IPS-18c (cell line): Measurements from ENCODE around the gene TNS3.

Source experiments
- H3K4me3 ChIP-seq: 2 replicates; pipeline ENCODE4 v1.7.0; 2013; ENCODE audit warnings: low read depth, mild to moderate bottlenecking, low read length, moderate library complexity; ENCODE audit not compliant: insufficient read depth
- H3K9me3 ChIP-seq: one replicate; pipeline ENCODE4 v1.6.1; 2013; ENCODE audit warnings: mild to moderate bottlenecking, low read length, moderate library complexity; ENCODE audit not compliant: control insufficient read depth, insufficient read depth

TNS3 gene

DNA sequence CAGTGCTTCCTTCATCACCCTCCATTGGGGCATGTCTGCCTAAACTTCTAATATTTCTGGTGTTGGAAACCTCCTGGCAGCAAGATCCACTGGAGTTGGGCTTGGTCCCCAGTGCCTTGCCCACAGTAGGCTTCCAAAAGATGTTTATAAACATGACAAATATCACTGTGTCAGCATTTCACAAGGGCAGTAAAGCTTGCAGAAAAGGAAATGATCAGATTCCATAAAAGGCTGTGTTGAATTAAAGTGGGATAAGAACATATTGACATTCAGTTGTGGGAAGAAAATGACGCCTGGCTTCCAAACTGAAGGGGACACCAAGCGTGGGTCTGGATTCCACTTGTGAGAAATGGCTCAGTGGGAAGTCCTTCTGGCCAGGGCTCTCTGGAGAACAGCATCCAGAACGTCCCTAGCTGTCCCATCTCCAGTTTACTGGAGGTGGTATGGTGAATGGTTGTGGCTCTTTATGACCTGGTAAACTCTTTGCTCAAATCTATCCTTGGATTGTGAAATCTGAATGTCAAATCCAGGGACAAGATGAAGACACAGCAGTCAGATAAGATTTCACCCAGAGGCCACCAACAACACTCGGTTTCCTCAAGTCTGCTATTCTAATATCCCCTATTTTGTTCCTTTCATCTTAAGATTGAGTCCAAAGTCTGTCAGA lies 287.2 kb downstream of the TNS3 start:
- Histone ChIP-seq H3K9me3 (no peaks in the 10 kb centered on the region), H3K4me3 (no peak overlapping the region)

DNA sequence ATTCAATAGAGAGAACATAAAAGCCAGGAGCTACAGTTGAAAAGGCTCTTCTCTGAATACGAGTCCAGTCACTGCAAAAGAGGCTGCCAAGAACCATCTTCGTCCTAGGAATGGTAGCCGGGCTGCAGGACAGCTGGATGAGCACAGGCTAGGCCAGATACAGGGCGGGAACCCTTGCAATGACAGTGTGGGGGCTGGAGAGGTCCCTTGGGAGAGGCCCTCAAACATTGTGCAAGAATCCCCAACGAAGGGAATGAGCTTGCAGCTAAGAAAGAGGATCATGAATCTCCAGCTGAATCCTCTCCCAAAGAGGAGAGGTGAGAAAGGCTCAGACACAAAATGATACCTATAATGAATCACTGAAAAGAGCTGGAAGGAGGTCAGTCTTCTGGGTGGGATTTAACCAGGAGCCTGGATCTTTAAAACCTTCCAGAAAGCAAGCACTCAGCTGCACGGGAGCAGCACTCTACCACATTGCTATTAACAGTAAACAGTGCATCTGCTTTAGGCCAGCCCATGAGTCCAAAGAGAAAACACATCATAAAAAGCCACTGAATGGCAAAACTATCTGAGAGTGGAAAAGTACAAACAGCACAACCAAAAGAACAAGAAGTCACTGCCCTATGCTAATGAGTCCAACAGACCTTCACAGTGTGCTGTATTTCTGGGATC lies 287.9 kb downstream of the TNS3 start:
- Histone ChIP-seq H3K9me3 (no peaks in the 10 kb centered on the region), H3K4me3 (no peak overlapping the region)

DNA sequence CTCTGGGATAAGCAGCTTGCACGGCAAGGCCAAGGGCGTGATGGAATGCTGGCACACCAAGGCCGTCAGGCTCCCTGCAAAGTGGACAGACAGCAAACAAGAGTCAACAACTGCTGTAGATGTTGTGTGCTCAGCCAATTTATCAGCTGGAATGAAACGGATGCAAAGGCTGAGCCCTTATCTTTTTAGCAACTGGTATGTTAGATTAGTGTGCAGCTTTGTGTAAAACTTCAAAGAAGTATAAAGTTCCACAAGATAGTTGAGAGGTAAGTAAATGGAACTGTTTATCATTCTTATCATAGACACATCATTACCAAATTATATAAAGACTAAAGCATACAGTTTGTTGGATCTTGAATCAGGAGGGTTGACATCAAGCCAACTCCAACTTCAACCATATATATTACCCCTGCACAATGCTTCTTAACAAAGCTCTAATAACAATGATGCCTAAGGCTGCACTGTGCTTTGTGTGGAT lies 289.0 kb downstream of the TNS3 start:
- no peak overlapping the region for H3K4me3 ChIP-seq
- no peaks in the 10 kb centered on the region for H3K9me3 ChIP-seq

DNA sequence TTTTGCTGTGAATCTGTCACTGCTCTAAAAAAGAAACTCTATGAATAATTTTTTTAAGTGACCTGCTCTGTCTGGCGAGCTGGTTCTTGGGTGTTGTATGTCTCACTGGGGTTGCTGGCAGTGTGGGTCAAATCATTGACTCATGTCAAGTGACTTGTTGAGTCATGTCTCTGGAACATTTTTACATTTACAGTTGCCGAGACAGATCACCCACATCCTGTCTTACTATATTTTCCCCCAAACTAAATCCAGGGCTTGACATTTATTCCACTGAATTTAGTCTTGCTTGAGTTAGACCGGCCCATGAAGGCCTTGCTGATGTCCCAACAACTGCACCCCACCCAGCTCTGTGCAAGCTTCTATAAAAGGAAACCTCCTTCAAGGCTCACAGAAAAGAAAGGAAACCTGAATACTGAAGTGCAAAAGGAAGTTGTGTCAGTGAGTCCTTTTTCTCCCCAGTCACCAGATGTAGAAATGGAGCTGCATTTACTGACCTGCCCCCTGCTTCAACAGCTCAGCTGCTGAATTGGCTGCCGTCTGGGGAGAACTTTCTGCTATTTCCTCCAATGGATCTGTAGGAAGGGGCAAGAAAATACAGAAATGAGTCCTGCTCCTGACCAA lies 290.3 kb downstream of the TNS3 start:
- Histone ChIP-seq H3K9me3 (no peaks in the 10 kb centered on the region), H3K4me3 (no peak overlapping the region)

DNA sequence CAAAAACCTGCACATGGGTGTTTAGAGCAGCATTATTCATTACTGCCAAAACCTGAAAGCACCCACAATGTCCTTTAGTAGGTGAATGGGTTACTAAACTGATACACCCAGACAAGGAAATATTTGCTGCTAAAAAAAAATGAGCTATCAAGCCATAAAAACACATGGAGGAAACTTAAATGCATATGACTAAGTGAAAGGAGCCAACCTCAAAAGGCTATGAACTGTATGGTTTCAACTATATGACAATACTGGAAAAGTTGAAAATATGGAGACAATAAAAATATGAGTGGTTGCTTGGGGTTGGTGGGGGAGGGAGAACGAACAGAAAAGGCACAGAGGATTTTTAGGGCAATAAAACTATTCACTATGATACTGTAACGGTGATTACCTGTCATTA lies 291.0 kb downstream of the TNS3 start:
- Histone ChIP-seq H3K4me3 (no peak overlapping the region), H3K9me3 (no peaks in the 10 kb centered on the region)

DNA sequence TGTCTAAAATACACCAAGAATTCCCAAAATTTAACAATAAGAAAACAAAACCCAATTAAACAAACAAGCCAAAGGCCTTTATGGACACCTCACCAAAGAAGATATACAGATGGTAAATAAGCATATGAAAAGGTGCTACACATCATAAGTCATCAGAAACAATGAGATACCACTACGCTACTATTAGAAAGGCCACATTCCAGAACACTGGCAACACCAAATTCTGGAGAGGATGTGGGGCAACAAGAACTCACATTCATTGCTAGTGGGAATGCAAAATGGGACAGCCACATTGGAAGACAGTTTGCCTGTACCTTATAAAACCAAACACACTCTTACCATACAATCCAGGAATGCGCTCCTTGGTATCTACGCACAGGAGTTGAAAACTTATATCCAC lies 291.4 kb downstream of the TNS3 start:
- no peak overlapping the region for H3K4me3 ChIP-seq
- no peaks in the 10 kb centered on the region for H3K9me3 ChIP-seq

DNA sequence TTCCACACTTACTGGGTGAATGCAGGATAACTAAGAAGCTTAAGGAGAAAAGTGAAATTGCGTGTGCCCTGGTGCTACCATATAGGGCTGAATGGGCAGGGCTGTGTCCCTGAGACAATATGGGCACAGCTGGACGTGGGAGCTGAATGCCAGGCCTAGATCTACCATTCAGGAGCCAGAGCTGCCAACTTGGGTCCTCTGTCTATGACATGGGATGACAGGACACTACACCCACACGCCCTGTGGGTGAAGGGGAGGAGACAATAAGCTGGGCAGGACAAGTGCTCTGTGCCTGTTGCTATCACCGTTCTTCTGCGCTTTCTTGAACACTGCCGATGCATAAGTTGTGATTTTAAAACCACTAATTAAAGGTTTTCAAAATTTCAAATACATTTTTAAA lies 293.9 kb downstream of the TNS3 start:
- no peaks in the 10 kb centered on the region for H3K9me3 ChIP-seq

DNA sequence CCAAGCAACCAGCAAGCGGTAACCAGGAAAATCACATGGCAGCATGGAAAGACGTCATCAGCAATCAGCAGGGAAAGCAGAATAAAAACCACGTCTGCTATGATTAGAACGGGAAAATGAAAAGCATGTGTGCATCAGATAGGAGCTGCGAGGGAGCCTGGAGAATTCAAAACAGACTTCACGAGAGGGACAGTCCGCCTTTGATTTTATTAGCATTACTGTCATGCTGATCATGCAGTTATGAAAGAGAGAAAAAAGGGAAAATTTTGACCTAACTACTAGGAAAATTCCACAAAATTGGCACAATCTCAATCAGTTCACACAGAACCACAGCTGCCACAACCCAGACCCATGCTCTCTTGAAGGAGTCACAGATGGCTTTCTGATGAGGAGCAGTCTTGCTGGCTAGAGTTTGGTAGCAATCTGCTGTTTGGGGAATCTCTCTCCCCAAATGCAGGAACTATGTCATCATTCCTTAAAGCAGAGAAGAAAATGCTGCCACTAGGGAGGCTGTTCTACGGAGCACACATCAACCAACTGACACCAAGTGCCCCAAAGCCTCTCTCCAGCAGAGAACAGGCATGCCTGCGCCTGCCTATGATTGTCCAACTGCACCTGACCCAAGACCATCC lies 295.9 kb downstream of the TNS3 start:
- H3K4me3 ChIP-seq: no peak overlapping the region
- H3K9me3 ChIP-seq: no peaks in the 10 kb centered on the region

More for the DNA sequence above, 293.9 kb downstream of the TNS3 start:
- H3K4me3 ChIP-seq: no peak overlapping the region

DNA sequence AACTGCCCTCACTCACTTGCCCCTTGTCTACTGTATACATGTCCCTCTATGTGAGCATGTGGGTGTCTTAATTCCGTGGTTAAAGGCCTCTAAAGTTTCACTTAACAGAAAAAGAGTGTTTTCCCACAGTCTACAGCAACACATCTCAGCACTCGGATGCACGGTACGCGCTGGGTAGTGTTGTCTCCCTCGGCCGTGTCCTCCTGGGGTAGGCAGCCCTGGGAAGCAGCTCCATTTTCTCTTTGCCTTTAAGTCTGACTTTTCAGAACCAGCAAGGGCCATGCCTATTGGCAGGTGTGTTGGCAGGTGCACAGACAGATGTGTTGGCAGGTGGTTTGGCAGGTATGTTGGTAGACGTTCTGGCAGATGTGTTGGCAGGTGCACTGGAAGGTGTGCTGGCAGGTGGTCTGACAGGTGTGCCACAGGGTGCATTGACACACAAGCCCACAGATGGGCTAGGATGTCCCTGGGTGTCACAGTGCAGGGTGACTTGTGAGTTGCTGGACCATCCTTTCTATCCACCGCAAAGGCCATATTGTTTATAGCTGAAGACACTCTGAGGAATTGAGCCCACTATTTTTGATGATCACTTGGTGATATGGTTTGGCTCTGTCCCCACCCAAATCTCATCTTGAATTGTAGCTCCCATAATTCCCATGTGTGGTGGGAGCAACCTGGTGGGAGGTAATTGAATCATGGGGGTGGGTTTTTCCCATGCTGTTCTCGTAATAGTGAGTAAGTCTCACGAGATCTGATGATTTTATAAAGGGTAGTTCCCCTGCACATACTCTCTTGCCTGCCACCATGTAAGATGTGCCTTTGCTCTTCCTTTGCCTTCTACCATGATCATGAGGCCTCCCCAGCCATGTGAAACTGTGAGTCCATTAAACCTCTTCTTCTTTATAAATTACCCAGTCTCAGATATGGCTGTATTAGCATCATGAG lies 296.9 kb downstream of the TNS3 start:
- no peak overlapping the region for H3K4me3 ChIP-seq
- no peaks in the 10 kb centered on the region for H3K9me3 ChIP-seq

DNA sequence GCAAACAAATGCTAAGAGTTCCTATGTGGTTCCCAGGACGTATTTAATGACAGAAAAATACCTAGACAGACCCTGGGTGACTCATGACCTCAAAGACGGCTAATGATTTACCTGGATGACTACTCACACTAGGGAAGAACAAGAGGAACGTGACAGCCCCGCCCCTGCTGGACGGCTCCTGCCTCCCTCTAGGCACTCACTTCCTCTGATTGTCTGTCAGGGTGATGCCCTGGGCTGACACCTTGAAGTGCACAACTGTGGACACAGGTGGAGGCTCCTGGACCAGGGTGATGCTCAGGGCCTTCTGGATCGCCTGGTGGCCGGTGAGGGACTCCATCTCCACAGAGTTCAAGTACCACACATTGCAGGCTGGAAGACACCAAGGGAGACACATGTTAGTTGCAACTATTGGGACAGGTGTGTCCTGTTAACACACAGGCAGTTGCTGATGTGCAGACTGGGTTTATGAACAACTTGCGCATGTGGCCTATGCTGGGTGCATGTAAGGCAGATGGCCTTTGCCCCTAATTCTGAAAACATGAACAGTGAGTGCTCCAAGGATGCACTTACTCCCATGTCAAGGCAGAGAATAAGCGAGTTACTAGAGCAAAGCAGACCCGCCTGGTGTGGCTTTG lies 298.3 kb downstream of the TNS3 start:
- Histone ChIP-seq H3K9me3 (no peaks in the 10 kb centered on the region), H3K4me3 (no peak overlapping the region)

DNA sequence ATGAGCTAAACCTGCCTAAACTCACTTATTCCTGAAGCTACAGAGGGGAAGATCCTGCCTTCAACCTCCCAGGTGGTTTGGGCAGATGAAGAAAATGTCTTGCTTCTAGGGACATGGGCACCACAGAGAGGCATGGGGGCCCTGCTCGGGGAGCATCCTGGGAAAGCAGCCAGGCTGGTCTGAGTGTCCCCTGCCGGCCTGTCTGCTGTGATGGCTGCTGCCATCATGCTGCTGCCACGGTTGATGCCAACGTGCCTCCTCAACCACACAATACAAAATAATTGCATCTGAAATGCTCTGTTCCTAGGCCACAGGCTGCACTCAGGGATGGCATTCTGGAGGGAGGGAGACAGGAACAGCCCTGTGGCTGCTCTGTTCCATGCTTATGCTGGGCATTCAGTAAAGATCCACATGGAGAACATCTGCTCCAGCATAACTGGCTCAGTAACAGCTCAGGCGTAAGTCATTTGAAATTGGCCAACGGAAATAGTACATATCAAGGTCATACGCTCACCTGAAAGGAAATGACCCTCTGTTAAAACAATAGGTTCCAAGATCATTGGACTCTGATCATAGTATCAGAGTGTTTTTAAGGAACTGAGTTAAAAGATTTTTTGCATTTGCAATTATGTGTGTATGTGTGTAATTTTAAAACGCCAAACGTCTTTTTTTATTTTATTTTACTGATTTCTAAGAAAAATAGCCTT lies 299.0 kb downstream of the TNS3 start:
- no peaks in the 10 kb centered on the region for H3K9me3 ChIP-seq

DNA sequence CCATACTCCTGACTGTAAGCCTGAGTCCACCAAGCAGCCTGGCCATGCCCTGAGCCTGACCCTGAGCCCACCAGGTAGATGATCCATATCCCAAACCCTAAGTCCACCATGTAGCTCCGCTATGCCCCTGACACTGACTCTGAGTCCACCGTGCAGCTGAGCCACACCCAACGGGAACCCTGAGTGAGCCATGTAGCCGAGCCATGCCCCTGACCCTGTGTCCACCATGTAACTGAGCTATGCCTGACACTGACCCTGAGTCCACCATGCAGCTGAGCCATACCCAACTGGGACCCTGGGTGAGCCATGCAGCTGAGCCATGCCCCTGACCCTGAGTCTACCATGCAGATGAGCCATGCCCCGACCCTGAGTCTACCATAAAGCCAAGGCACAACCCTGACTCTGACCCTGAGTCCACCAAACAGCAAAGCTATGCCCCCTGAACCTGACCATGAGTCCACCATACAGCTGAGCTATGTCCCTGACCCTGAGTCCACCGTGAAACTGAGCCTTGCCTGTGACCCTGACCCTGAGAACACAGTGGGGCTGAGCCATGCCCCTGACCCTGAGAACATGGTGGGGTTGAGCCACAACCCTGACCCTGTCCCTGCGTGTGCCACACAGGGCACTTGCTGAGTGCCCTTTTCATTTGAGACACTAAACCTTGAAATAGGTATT lies 299.8 kb downstream of the TNS3 start:
- Histone ChIP-seq H3K4me3 (no peak overlapping the region), H3K9me3 (no peaks in the 10 kb centered on the region)

More for the DNA sequence above, 299.0 kb downstream of the TNS3 start:
- no peak overlapping the region for H3K4me3 ChIP-seq

DNA sequence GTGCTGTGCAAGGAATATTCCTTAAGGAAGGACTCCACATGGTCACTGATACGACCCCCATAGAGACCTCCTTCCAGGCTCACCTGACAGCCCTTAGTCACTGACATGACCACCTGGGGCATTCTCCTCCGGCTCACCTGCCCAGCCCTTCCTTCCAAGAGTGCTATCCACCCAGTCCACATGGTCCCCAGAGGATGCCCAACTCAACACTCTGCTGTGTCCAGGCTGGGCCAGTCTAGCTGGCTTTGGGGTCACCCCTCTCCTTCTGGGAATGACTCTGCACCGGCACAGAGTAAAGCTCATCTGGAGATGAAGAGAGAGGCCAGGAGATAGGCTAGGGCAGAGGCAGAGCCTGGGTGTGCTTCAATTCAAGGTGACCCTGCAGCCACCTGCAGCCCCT lies 300.8 kb downstream of the TNS3 start:
- no peak overlapping the region for H3K4me3 ChIP-seq
- H3K9me3 ChIP-seq: no peaks in the 10 kb centered on the region

DNA sequence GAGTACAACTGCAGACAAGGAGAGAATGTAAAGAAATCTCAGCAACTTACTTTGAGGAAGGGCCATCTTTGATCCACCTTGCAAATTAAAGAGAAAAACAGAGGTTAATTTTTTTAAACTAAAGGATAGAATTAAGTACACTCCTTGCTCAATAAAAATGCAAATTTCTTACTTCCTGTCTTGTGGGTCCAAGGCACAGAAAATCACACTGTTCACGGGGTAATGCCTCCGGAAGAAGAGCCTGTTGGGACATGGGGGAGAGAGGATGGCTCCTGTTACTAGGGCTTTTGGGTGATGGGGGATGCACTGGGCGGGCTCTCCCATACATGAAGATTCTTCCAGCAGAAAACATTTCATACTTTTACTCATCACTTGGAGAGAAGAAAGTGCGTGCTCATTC lies 301.8 kb downstream of the TNS3 start:
- Histone ChIP-seq H3K9me3 (no peaks in the 10 kb centered on the region), H3K4me3 (no peak overlapping the region)

DNA sequence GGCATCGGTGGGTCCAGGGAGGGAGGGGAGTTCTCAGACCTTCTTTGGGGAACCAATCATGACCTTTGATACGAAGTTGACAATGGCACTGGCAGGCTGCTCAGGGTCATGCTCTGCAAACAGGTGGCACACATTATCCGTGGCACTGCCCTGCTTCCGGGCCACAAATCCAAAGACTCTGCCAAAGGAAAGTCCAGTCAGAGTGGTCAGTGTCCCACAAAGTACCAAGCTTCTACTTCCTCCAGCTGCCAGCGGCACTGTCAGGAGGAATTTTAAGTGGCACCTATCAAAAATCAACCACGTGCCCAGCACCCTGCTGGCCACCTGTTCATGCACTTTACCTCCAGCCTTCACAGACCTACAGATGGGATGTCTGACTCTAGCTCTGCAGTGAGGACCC lies 303.9 kb downstream of the TNS3 start:
- no peaks in the 10 kb centered on the region for H3K9me3 ChIP-seq
- H3K4me3 ChIP-seq: no peak overlapping the region
